Colonic mucosa (tissue), 4 donors: Measurements from ENCODE around the gene RPS6KA4. TPM values are rescaled to one million over a fixed set of nuclear protein-coding genes. Genes with fewer than 3 reads are reported as not detected.

Experiments
- DNase-seq: peaks from one replicate; pipeline ENCODE4 v3.0.0-alpha.2; 2020
- H3K27ac ChIP-seq: fragments of 200-600 bp; one replicate; pipeline ENCODE4 v1.8.0; 2021
- H3K27me3 ChIP-seq: fragments of 200-600 bp; one replicate; pipeline ENCODE4 v1.8.0; 2021
- H3K36me3 ChIP-seq: fragments of 200-600 bp; one replicate; pipeline ENCODE4 v1.8.0; 2021
- H3K4me1 ChIP-seq: fragments of 200-600 bp; one replicate; pipeline ENCODE4 v1.8.0; 2021; ENCODE audit warnings: mild to moderate bottlenecking
- H3K4me3 ChIP-seq: fragments of 200-600 bp; one replicate; pipeline ENCODE4 v1.8.0; 2021
- H3K9ac ChIP-seq, 2 donors: one replicate each; pipeline ENCODE4 v1.7.0; 2013; ENCODE audit warnings: control low read depth in 2 of 2, low read depth in 2 of 2, low read length in 2 of 2
- H3K9me3 ChIP-seq: fragments of 200-600 bp; one replicate; pipeline ENCODE4 v1.8.0; 2021
- intact Hi-C: fragments of 100-400 bp; cut with DNase I; formaldehyde crosslinking; loops from one replicate; pipeline ENCODE4 v1.14.1; 2022
- total RNA-seq, 2 donors: library from RNA; stranded (reverse); fragmentation: NEBNext Ultra II Directional in 1 of 2; extraction: Animal tissue kit (Norgen Biotek cat#: 25700) in 1 of 2; gene quantifications; one replicate each; pipeline ENCODE4 v1.2.1, GENCODE V29; 2021
- TF ChIP-seq, protein P1 (sequence below): fragments of 200-600 bp; IDR thresholded peaks from one replicate; pipeline ENCODE4 v1.8.0; 2022; ENCODE audit warnings: antibody characterized with exemption, mild to moderate bottlenecking
- donor health status: healthy.
- donor health status: DM: no; HTN: no; CAD: no.
- donor health status: DM: no; HTN: no; CAD: no.

Gene RPS6KA4
- total RNA-seq, 2 donors from 2014 or later, result 28.9 to 59.1 TPM

DNA sequence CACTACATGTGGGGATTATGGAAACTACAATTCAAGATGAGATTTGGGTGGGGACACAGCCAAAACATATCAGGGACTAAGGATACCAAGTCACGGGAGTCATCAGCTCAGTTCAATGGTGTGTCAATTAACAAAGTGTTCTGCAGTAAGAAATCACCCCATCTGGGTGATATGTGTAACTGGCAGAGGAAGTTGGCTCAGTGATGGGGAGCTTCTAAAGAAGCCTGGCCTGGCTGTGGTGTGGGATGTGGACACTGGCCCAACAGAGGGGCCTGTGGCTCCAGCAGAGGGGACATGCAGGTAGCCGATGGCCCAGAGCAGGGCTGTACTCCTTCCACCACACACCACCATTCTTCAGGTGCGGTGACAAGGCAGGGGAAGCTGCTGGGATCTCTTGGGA, 31.6 kb downstream of the RPS6KA4 start:
- no peaks in the 10 kb centered on the region for H3K36me3 ChIP-seq
- no peak overlapping the region for H3K9ac ChIP-seq
- no peaks in the 10 kb centered on the region for H3K9me3 ChIP-seq
- no peak overlapping the region for H3K4me3 ChIP-seq
- TF ChIP-seq, protein P1, sequence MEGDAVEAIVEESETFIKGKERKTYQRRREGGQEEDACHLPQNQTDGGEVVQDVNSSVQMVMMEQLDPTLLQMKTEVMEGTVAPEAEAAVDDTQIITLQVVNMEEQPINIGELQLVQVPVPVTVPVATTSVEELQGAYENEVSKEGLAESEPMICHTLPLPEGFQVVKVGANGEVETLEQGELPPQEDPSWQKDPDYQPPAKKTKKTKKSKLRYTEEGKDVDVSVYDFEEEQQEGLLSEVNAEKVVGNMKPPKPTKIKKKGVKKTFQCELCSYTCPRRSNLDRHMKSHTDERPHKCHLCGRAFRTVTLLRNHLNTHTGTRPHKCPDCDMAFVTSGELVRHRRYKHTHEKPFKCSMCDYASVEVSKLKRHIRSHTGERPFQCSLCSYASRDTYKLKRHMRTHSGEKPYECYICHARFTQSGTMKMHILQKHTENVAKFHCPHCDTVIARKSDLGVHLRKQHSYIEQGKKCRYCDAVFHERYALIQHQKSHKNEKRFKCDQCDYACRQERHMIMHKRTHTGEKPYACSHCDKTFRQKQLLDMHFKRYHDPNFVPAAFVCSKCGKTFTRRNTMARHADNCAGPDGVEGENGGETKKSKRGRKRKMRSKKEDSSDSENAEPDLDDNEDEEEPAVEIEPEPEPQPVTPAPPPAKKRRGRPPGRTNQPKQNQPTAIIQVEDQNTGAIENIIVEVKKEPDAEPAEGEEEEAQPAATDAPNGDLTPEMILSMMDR, result no peak
- intact Hi-C loops, result no loop called here
- no peak overlapping the region for H3K27ac ChIP-seq
- no peaks in the 10 kb centered on the region for H3K4me1 ChIP-seq
- no peak for DNase-seq
- H3K27me3 ChIP-seq, result no peaks in the 10 kb centered on the region

DNA sequence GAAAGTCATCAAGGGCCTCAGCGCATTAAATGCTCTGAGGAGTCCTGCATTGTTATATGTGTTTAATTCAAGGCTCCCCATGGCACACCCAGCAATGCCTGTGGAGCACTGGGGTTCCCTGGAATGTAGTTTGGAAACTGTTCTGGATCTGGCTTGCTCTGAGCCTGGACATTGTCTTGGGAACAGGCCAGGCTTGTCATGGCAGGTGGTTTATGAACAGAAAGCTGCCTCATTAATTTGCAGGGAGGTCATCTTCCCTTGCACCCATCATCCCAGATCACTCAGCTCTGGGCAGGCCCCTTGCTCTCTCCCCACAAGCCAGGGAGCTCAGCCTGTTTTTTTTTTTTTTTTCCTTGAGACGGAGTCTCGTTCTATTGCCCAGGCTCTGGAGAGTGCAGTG, 32.9 kb downstream of the RPS6KA4 start:
- TF ChIP-seq, protein P1, result no peak
- H3K27me3 ChIP-seq, result no peaks in the 10 kb centered on the region
- no peak overlapping the region for H3K27ac ChIP-seq
- intact Hi-C loops, result no loop called here
- H3K9me3 ChIP-seq, result no peaks in the 10 kb centered on the region
- H3K4me1 ChIP-seq, result no peaks in the 10 kb centered on the region
- H3K4me3 ChIP-seq, result no peak overlapping the region
- no peak for DNase-seq
- no peak overlapping the region for H3K9ac ChIP-seq
- no peaks in the 10 kb centered on the region for H3K36me3 ChIP-seq

DNA sequence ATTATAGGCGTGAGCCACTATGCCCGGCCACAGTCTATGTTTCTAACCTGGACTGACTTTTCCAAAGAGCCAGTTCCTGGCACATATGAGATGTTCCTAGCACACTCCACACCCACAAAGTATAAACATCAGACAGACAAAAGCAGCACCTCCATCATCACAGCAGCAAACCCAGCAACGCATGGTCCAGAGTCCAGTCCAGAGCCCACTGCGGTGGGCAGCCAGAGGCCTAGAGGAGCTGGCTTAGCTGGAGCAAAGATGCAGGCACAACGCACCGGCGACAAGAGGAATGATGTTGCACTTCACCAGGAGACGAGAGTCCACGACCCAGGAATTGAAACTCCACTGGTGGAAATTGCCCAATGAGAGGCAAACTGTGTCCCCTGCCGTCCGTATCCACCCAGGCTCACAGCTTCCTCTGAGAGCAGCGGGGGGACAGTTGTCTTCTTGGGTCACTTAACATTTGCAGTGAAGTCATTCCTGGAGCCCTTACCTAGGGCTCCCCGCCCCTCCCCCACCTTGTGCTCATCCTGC, 36.6 kb downstream of the RPS6KA4 start:
- intact Hi-C loops, result no loop called here
- Histone ChIP-seq H3K27ac (no peak overlapping the region), H3K9ac (no peak overlapping the region), H3K27me3 (no peaks in the 10 kb centered on the region), H3K36me3 (no peaks in the 10 kb centered on the region), H3K4me3 (no peak overlapping the region), H3K4me1 (no peaks in the 10 kb centered on the region), H3K9me3 (no peaks in the 10 kb centered on the region)
- TF ChIP-seq, protein P1, result no peak
- no peak for DNase-seq

DNA sequence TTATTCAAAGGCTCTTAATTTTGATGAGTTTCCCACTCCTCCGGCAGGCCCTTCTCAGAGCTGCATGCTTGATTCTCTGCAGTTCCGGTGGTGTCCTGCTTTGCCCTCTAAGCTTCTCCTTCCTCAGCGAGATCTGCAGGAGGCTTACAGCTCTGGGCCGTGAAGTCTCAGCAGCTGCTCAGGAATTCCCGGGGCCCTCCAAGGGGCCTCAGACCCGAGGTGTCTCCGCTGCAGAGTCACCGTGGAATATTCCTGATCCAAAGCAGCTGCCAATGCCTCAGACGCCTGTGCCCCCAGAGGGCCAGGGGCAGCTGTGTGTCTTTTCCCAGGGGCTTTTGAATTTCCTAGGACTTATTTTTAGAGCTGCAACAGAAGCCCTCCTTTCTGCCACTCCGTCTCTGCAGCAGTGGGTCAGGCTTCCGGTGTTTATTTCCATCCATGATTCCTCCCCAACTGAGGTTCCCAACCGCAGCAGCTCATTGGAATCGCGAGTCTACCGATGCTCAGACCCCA, 37.2 kb downstream of the RPS6KA4 start:
- DNase-seq, result no peak

DNA sequence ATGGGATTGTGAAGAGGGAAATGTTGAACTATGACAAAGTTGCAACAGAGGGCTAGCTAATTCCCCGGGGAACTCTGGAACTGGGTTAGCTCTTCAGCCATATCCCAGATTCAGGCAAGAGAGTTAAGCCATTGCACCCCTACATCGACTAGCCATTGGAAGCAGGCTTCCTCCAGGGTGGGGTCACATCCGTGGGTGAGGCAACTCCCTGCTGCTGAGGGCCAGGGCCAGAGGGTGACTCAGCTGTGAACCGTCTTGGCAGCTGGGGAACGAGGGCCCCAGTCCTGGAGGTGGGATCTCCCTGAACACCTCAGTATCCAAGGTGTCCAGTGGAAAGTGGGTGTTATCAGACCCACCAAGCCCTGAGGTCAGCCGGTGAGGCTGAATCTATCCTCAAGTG, 41.1 kb downstream of the RPS6KA4 start:
- no peaks in the 10 kb centered on the region for H3K9me3 ChIP-seq
- H3K4me3 ChIP-seq, result no peak overlapping the region
- intact Hi-C loops, result no loop called here
- H3K4me1 ChIP-seq, result no peaks in the 10 kb centered on the region
- TF ChIP-seq, protein P1, result no peak
- H3K27me3 ChIP-seq, result no peaks in the 10 kb centered on the region
- H3K36me3 ChIP-seq, result no peaks in the 10 kb centered on the region
- no peak for DNase-seq
- H3K9ac ChIP-seq, result no peak overlapping the region
- H3K27ac ChIP-seq, result no peak overlapping the region

More for the DNA sequence above, 37.2 kb downstream of the RPS6KA4 start:
- Histone ChIP-seq H3K36me3 (no peaks in the 10 kb centered on the region), H3K9ac (no peak overlapping the region), H3K4me1 (no peaks in the 10 kb centered on the region), H3K27me3 (no peaks in the 10 kb centered on the region), H3K9me3 (no peaks in the 10 kb centered on the region), H3K4me3 (no peak overlapping the region), H3K27ac (no peak overlapping the region)
- TF ChIP-seq, protein P1, result no peak
- intact Hi-C loops, result no loop called here
